LNCAP (cell line): ENCODE data around the gene INSRR.

Source experiments
- TF ChIP-seq, protein P1 (sequence below): fragments of 450-650 bp; IDR thresholded peaks from 2 replicates; pipeline ENCODE4 v1.5.1; 2017; ENCODE audit warnings: mild to moderate bottlenecking

INSRR gene

DNA sequence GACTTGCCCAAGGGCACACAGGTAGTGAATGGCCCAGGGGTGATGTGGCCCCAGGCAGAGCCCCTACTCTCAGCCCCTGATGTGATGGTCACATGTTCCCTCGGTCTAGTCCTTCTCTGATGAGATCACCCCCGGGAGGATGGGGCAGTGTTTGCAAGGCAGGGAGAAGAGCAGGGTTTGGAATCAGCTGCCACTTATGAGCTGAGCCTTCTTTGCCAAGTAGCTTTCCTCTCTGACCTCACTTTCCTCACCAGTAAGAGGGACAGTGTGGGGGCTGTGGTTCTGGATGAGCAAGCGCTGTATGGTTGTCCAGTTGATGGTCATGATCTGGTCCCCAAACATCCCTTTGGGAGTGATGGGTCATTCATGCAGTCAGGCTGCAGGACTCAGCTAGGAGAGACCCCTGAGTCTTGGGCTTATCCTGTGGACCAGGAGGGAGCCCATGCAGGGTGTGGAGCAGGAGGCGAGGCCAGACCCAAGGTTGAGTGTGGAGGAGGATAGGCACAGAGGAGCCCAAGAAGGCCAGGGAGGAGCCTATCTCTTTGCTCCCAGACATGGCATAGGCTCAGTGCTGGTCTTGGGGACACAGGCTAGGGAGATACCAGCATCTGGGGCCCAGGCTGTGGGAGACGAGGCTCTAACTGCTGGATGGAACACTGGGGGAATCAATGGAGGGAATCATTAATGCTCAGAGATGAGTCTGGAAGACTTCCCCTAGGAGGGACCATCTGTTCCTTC, 18.7 kb upstream of the INSRR start:
- TF ChIP-seq, protein P1, sequence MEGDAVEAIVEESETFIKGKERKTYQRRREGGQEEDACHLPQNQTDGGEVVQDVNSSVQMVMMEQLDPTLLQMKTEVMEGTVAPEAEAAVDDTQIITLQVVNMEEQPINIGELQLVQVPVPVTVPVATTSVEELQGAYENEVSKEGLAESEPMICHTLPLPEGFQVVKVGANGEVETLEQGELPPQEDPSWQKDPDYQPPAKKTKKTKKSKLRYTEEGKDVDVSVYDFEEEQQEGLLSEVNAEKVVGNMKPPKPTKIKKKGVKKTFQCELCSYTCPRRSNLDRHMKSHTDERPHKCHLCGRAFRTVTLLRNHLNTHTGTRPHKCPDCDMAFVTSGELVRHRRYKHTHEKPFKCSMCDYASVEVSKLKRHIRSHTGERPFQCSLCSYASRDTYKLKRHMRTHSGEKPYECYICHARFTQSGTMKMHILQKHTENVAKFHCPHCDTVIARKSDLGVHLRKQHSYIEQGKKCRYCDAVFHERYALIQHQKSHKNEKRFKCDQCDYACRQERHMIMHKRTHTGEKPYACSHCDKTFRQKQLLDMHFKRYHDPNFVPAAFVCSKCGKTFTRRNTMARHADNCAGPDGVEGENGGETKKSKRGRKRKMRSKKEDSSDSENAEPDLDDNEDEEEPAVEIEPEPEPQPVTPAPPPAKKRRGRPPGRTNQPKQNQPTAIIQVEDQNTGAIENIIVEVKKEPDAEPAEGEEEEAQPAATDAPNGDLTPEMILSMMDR, result no peak

DNA sequence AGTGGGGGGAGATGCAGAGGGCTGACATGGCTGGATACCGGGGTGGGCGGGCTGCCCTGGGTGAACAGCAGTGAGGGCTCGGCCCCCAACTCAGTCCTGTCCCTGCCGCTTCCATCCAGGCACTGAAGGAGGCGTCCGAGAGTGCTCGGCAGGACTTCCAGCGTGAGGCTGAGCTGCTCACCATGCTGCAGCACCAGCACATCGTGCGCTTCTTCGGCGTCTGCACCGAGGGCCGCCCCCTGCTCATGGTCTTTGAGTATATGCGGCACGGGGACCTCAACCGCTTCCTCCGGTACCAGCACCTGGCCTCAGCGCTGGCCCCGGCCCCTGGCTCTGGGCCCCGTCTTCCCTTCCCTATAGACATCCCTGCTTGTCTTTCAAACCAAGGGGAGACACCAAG, 17.4 kb upstream of the INSRR start:
- TF ChIP-seq, protein P1, result no peak

DNA sequence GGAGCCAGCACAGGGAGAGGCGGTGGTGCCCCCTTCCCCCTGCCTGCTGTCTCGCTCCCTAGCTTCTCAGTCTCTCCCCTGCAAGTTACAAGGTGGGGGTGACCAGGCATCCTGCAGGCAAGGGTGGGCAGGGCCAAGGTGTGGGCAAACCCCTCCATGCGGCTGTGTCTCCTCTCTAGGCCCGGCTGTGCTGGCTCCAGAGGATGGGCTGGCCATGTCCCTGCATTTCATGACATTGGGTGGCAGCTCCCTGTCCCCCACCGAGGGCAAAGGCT, 16.4 kb upstream of the INSRR start:
- TF ChIP-seq, protein P1, result no peak

DNA sequence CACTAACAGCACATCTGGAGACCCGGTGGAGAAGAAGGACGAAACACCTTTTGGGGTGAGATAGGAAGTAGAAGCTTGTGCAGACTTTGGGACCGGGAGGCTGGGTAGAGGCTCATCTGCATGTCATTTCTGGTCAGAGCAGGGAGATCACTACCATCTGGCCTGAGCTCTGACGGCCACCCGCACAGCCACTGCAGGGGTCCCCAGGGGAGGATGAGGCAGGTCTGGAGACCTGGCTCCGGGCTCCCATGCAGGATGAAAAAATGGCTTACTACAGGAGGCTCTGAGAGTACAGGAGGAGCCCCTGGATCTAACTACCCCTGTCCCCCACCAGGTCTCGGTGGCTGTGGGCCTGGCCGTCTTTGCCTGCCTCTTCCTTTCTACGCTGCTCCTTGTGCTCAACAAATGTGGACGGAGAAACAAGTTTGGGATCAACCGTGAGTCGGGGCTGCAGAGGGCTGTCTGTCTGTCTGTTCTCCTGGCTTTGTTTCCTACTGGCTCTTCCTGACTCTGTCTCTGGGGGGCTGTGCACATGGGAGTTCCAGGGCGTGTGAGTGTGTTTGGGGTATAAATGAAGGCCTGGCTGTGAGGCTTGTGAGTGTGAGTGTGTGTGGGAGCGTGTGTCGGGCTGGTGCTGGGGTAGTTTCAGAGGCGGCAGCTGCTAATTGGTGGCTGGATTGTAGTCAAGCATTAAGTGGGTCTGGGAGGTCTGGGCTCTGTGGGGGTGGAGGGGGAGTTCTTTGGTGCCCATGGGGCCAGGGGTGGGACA, 15.8 kb upstream of the INSRR start:
- TF ChIP-seq, protein P1, result no peak

DNA sequence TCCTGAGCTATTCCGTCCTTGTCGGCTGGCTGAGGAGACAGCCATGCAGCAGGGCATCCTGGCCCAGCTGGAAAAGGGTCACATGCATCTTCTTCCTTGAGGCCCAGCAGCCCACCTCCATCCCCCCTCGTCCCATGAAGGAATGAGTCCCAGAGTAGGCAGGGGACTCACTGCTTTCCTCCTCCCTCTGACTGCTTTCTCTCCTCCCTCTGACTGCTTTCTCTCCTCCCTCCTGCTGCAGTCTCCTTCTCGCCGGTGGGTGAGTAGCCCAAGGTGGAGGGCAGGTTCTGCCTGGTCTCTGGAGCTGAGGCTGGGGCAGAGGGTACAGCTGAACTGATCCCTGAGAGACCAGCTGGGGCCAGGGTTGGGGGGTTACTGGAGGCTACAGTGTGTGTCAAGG, 15.2 kb upstream of the INSRR start:
- TF ChIP-seq, protein P1, result no peak

DNA sequence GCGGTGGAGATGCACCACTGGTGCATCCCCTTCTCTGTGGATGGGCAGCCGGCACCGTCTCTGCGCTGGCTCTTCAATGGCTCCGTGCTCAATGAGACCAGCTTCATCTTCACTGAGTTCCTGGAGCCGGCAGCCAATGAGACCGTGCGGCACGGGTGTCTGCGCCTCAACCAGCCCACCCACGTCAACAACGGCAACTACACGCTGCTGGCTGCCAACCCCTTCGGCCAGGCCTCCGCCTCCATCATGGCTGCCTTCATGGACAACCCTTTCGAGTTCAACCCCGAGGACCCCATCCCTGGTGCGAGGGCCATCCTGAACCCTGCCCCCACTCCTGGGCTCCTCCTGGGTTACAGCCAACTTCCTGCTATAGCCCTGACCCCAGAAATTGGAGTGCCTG, 14.7 kb upstream of the INSRR start:
- TF ChIP-seq, protein P1, result no peak

DNA sequence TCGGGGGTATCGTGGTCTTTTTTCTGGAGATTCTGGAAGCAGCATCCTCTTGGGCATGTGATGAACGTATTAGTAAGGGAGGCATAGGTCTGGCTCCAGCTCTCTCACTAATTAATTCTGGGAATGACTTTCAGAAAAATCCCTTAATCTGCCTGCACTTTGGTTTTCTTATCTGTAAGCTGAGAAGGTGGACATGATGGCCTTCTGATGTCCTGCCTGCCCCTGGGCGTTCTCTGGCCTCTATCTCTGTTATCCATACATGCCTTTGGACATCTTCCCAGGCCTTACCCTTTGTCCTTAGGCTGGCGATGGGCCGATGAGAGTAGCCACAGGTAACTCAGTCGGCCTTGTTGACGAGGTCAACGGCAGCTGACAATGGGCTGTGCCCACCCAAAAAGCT, 10.5 kb upstream of the INSRR start:
- TF ChIP-seq, protein P1, result no peak
